Suprapubic skin (tissue), 4 donors: ENCODE data around the gene IAH1. TPM values are rescaled to one million over a fixed set of nuclear protein-coding genes. Genes with fewer than 3 reads are reported as not detected.

Source experiments
- DNase-seq, 2 donors: peaks; one replicate each; pipeline ENCODE4 v3.0.0-alpha.2; 2019; ENCODE audit warnings: low spot score in 2 of 2
- H3K27ac ChIP-seq: fragments of 200-600 bp; sonication (generic); one replicate; pipeline ENCODE4 v1.5.1; 2019
- H3K27me3 ChIP-seq: fragments of 200-600 bp; sonication (generic); one replicate; pipeline ENCODE4 v1.5.1; 2019
- H3K36me3 ChIP-seq: fragments of 200-600 bp; sonication (generic); one replicate; pipeline ENCODE4 v1.5.1; 2019
- H3K4me1 ChIP-seq: fragments of 200-600 bp; sonication (generic); one replicate; pipeline ENCODE4 v1.5.1; 2019
- H3K4me3 ChIP-seq: fragments of 200-600 bp; sonication (generic); one replicate; pipeline ENCODE4 v1.5.1; 2019; ENCODE audit warnings: mild to moderate bottlenecking
- H3K9me3 ChIP-seq: fragments of 200-600 bp; sonication (generic); one replicate; pipeline ENCODE4 v1.5.1; 2019
- EP300 ChIP-seq: sonication (generic); formaldehyde crosslinking; IDR thresholded peaks from one replicate; pipeline ENCODE4 v1.6.1; 2017; ENCODE audit warnings: antibody characterized with exemption
- POLR2A ChIP-seq, 2 donors: fragments of 450-650 bp; IDR thresholded peaks; one replicate each; pipeline ENCODE4 v1.6.1; 2017; ENCODE audit warnings: antibody characterized with exemption in 2 of 2, mild to moderate bottlenecking in 2 of 2, moderate library complexity in 2 of 2
- POLR2AphosphoS5 ChIP-seq, 3 donors: sonication (generic); formaldehyde crosslinking; IDR thresholded peaks; one replicate each; pipeline ENCODE4 v1.6.1; 2017; ENCODE audit warnings: antibody characterized with exemption in 3 of 3
- WGBS: methylation state at CpG from one replicate; pipeline ENCODE4 v1.1.5; 2018; 5-methylcytosine and 5-hydroxymethylcytosine counted together
- total RNA-seq, 4 donors: library from RNA; depleted of rRNA; stranded (reverse); fragments of >200 nt; gene quantifications; one replicate each; pipeline ENCODE4 v1.1.0, GENCODE V29; 2016
- TF ChIP-seq, protein P1 (sequence below), 2 donors: fragments of 200-600 bp in 1 of 2; fragments of 450-650 bp in 1 of 2; sonication (generic) in 1 of 2; IDR thresholded peaks; one replicate each; pipeline ENCODE4 v1.5.1; 2016 to 2019; ENCODE audit warnings: antibody characterized with exemption in 2 of 2, mild to moderate bottlenecking in 1 of 2, moderate library complexity in 1 of 2

IAH1 gene
- total RNA-seq, 4 donors from 2014 or later, result 23.8 to 33.8 (median 26.4) TPM

DNA sequence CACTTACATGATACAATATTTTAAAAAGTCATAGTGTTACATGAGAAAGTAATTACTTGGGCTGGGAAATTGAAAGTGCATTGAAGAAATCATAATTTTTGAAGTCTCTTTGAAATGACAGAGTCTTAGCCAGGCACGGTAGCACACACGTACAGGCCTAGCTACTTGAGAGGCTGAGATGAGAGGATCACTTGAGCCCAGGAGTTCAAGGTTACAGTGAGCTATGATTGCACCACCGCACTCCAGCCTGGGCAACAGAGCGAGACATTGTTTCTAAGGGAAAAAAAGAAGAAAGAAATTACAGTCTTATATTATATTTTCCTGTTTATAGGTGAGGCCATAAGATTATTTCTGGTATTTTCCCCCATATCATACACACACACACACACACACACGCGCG, 9.2 kb upstream of the IAH1 start:
- no peak for DNase-seq
- peaks cover 47% of the 10 kb centered on the region for H3K36me3 ChIP-seq

DNA sequence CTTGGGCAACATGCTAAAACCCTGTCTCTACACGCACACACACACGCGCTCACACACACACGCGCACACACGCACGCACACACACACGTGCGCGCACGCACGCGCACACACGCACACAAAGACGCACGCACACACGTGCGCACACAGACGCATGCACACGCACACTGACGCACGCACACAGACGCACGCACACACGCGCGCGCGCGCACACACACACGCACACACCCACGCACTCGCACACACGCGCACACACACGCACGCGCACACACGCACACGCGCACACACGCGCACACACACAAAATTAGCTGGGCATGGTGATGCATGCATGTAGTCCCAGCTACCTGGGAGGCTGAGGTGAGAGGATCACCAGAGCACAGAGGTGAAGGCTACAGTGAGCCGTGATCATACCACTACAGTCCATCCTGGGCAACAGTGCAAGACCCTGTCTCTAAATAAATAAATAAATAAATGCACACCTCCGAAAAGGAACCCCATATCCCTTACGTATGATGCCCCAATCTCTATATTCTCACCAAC, 8.1 kb upstream of the IAH1 start:
- 95% methylated on average over 46 of the region's 46 CpGs for WGBS
- no peak overlapping the region for H3K27ac ChIP-seq
- no peak overlapping the region for H3K4me3 ChIP-seq
- TF ChIP-seq, protein P1, sequence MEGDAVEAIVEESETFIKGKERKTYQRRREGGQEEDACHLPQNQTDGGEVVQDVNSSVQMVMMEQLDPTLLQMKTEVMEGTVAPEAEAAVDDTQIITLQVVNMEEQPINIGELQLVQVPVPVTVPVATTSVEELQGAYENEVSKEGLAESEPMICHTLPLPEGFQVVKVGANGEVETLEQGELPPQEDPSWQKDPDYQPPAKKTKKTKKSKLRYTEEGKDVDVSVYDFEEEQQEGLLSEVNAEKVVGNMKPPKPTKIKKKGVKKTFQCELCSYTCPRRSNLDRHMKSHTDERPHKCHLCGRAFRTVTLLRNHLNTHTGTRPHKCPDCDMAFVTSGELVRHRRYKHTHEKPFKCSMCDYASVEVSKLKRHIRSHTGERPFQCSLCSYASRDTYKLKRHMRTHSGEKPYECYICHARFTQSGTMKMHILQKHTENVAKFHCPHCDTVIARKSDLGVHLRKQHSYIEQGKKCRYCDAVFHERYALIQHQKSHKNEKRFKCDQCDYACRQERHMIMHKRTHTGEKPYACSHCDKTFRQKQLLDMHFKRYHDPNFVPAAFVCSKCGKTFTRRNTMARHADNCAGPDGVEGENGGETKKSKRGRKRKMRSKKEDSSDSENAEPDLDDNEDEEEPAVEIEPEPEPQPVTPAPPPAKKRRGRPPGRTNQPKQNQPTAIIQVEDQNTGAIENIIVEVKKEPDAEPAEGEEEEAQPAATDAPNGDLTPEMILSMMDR (IDR thresholded peaks at IDR 0.05), result no peak
- no peak for TF ChIP-seq EP300
- TF ChIP-seq POLR2A (IDR thresholded peaks at IDR 0.05), result no peak
- TF ChIP-seq POLR2AphosphoS5 (IDR thresholded peaks at IDR 0.05), result no peak
- H3K9me3 ChIP-seq, result no peaks in the 10 kb centered on the region
- no peaks in the 10 kb centered on the region for H3K4me1 ChIP-seq
- peaks cover 37% of the 10 kb centered on the region for H3K36me3 ChIP-seq
- H3K27me3 ChIP-seq, result no peaks in the 10 kb centered on the region
- DNase-seq, result no peak

More for the DNA sequence above, 9.2 kb upstream of the IAH1 start:
- H3K27ac ChIP-seq, result no peak overlapping the region
- H3K9me3 ChIP-seq, result no peaks in the 10 kb centered on the region
- H3K4me1 ChIP-seq, result no peaks in the 10 kb centered on the region
- TF ChIP-seq, protein P1 (IDR thresholded peaks at IDR 0.05), result no peak
- TF ChIP-seq POLR2A (IDR thresholded peaks at IDR 0.05) (no peak), POLR2AphosphoS5 (IDR thresholded peaks at IDR 0.05) (no peak), EP300 (no peak)
- H3K4me3 ChIP-seq, result no peak overlapping the region
- no peaks in the 10 kb centered on the region for H3K27me3 ChIP-seq
- 97% methylated on average over 7 of the region's 7 CpGs for WGBS

DNA sequence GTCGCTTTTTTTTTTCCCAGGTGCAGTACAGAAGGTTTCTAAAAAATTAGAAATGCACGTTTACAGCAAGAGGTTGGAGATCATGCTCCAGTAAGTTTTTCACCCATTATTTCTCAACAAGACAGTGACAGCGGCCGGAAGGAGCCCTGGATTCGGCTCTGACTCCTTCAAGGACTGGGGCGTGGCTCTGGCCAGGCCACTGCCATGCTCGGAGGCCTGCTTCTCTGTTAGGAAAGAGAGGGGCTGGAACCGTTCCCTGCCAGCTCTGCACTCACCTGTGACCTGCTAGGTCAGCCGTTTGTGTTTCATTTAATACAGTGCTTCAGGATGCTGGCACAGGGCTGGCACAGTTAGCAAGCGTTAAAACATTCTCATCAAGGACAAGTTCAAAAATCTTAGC, 6.7 kb upstream of the IAH1 start:
- 86% methylated on average over 10 of the region's 10 CpGs for WGBS
- no peaks in the 10 kb centered on the region for H3K4me1 ChIP-seq
- no peaks in the 10 kb centered on the region for H3K27me3 ChIP-seq
- no peak overlapping the region for H3K27ac ChIP-seq
- H3K4me3 ChIP-seq, result no peak overlapping the region
- peak in 1 of 2 donors; percentile 50 for DNase-seq
- H3K9me3 ChIP-seq, result no peaks in the 10 kb centered on the region
- TF ChIP-seq POLR2AphosphoS5 (IDR thresholded peaks at IDR 0.05), result no peak
- TF ChIP-seq EP300, result no peak
- no peak for TF ChIP-seq POLR2A (IDR thresholded peaks at IDR 0.05)
- TF ChIP-seq, protein P1 (IDR thresholded peaks at IDR 0.05), result no peak
- H3K36me3 ChIP-seq, result peaks cover 34% of the 10 kb centered on the region

DNA sequence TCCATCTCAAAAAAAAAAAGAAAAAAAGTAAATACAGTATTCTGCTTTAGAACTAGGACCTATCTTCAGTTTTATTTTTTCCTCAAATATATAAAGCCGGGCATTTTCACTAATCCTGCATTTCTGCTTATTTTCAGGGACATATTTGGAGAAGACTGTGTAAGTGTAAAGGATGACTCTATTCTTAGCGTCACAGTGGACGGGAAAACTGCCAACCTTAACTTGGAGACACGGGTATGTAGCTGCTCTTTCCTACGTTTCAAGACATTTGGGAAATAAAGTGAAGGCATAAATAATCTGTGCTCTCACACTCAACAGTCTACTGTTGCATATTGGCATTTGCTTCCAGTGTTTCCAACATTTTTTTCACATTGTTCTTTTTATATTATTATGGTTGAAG, 3.1 kb upstream of the IAH1 start:
- H3K4me1 ChIP-seq, result peaks cover 22% of the 10 kb centered on the region

DNA sequence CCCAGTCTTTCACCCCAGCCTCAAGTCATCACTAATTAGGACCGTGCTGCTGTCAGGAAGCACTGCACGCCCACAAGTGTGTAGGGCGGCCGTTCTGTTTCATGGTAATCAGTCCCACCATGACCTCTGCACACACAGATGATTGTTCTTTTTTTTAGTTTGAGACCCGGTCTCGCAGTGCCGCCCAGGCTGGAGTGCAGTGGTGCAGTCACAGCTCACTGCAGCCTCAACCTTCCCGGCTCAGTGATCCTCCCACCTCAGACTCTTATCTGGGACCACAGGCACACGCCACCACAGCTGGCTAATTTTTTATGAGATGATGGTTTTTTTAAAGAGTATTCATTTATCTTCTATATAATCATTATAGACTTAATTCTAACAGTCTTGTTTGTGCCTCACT, 1.8 kb upstream of the IAH1 start:
- Histone ChIP-seq H3K27me3 (no peaks in the 10 kb centered on the region), H3K27ac (no peak overlapping the region), H3K9me3 (no peaks in the 10 kb centered on the region), H3K36me3 (peaks cover 28% of the 10 kb centered on the region), H3K4me3 (no peak overlapping the region), H3K4me1 (peaks cover 31% of the 10 kb centered on the region)
- 93% methylated on average over 9 of the region's 9 CpGs for WGBS
- no peak for DNase-seq
- TF ChIP-seq, protein P1 (IDR thresholded peaks at IDR 0.05), result no peak
- TF ChIP-seq EP300 (no peak), POLR2A (IDR thresholded peaks at IDR 0.05) (no peak), POLR2AphosphoS5 (IDR thresholded peaks at IDR 0.05) (no peak)

More for the DNA sequence above, 3.1 kb upstream of the IAH1 start:
- H3K27ac ChIP-seq, result no peak overlapping the region
- no peak overlapping the region for H3K4me3 ChIP-seq
- no peak for DNase-seq
- TF ChIP-seq POLR2AphosphoS5 (IDR thresholded peaks at IDR 0.05) (no peak), EP300 (no peak), POLR2A (IDR thresholded peaks at IDR 0.05) (no peak)
- TF ChIP-seq, protein P1 (IDR thresholded peaks at IDR 0.05), result no peak
- peaks cover 29% of the 10 kb centered on the region for H3K36me3 ChIP-seq
- 91% methylated on average over 5 of the region's 5 CpGs for WGBS
- H3K27me3 ChIP-seq, result no peaks in the 10 kb centered on the region
- no peaks in the 10 kb centered on the region for H3K9me3 ChIP-seq
